Mesenchymal stem cell (in vitro differentiated cells and primary cell): ENCODE measurements around the gene BID.

ENCODE experiments used
- DNase-seq: peaks from one replicate; pipeline ENCODE4 v3.0.0-alpha.2; 2013
- H2AFZ ChIP-seq: one replicate; pipeline ENCODE4 v1.6.1; 2013; ENCODE audit warnings: low read depth, mild to moderate bottlenecking, control low read depth, inconsistent platforms, low read length, moderate library complexity
- H2AK5ac ChIP-seq: 2 replicates; pipeline ENCODE4 v1.6.1; 2013; ENCODE audit warnings: low read length, moderate library complexity, mild to moderate bottlenecking, inconsistent platforms; ENCODE audit not compliant: severe bottlenecking
- H2BK120ac ChIP-seq: one replicate; pipeline ENCODE4 v1.6.1; 2013; ENCODE audit warnings: low read depth, mild to moderate bottlenecking, inconsistent platforms, low read length, moderate library complexity
- H2BK12ac ChIP-seq, 2 experiments: one replicate each; pipeline ENCODE4 v1.6.1; 2013; ENCODE audit warnings: inconsistent platforms in 2 of 2, low read length in 2 of 2, mild to moderate bottlenecking in 2 of 2, moderate library complexity in 2 of 2, control low read depth in 1 of 2
- H2BK15ac ChIP-seq: one replicate; pipeline ENCODE4 v1.6.1; 2013; ENCODE audit warnings: mild to moderate bottlenecking, low read depth, inconsistent platforms; ENCODE audit not compliant: poor library complexity, severe bottlenecking
- H2BK5ac ChIP-seq: 2 replicates; pipeline ENCODE4 v1.6.1; 2013; ENCODE audit warnings: low read depth, mild to moderate bottlenecking, low read length, control low read depth, inconsistent platforms; ENCODE audit not compliant: poor library complexity, severe bottlenecking
- H3K14ac ChIP-seq, 2 experiments: one replicate each; pipeline ENCODE4 v1.6.1; 2013; ENCODE audit warnings: inconsistent platforms in 2 of 2, low read length in 2 of 2, control low read depth in 1 of 2, mild to moderate bottlenecking in 1 of 2, moderate library complexity in 1 of 2
- H3K18ac ChIP-seq, 2 experiments: one replicate each; pipeline ENCODE4 v1.6.1; 2013; ENCODE audit warnings: inconsistent platforms in 2 of 2, low read length in 2 of 2, control low read depth in 1 of 2, low read depth in 1 of 2, mild to moderate bottlenecking in 1 of 2
- H3K23ac ChIP-seq, 2 experiments: one replicate each; pipeline ENCODE4 v1.6.1; 2013; ENCODE audit warnings: inconsistent platforms in 2 of 2, low read length in 2 of 2, mild to moderate bottlenecking in 2 of 2, moderate library complexity in 2 of 2, control low read depth in 1 of 2
- H3K27ac ChIP-seq: 2 replicates; pipeline ENCODE4 v1.5.1; 2013; ENCODE audit warnings: mild to moderate bottlenecking, moderate library complexity, low read length, control low read depth, inconsistent platforms; ENCODE audit not compliant: poor library complexity, severe bottlenecking
- H3K27me3 ChIP-seq, 2 experiments: 2 replicates each; pipeline versions ENCODE4 v1.6.1 to v1.7.0; 2013; ENCODE audit warnings: low read length in 2 of 2, mild to moderate bottlenecking in 2 of 2, moderate library complexity in 2 of 2, control low read depth in 1 of 2, inconsistent platforms in 1 of 2; ENCODE audit not compliant: control insufficient read depth in 1 of 2, insufficient read depth in 1 of 2
- H3K36me3 ChIP-seq, 2 experiments: 2 replicates each; pipeline versions ENCODE4 v1.6.1 to v1.7.0; 2013; ENCODE audit warnings: low read length in 2 of 2, control low read depth in 1 of 2, inconsistent platforms in 1 of 2, low read depth in 1 of 2, mild to moderate bottlenecking in 1 of 2; ENCODE audit not compliant: insufficient read depth in 2 of 2, control insufficient read depth in 1 of 2
- H3K4ac ChIP-seq, 2 experiments: one replicate each; pipeline ENCODE4 v1.6.1; 2013; ENCODE audit warnings: inconsistent platforms in 2 of 2, low read length in 2 of 2, mild to moderate bottlenecking in 2 of 2, moderate library complexity in 2 of 2, control low read depth in 1 of 2, low read depth in 1 of 2
- H3K4me1 ChIP-seq: 2 replicates; pipeline ENCODE4 v1.6.1; 2013; ENCODE audit warnings: low read depth, low read length, control low read depth; ENCODE audit not compliant: control insufficient read depth, insufficient read depth
- H3K4me2 ChIP-seq: 2 replicates; pipeline ENCODE4 v1.6.1; 2013; ENCODE audit warnings: low read length, mild to moderate bottlenecking, inconsistent platforms; ENCODE audit not compliant: poor library complexity, severe bottlenecking
- H3K4me3 ChIP-seq, 2 experiments: 2 replicates each; pipeline versions ENCODE4 v1.5.1 to v1.7.0; 2013; ENCODE audit warnings: low read length in 2 of 2, mild to moderate bottlenecking in 2 of 2, control low read depth in 1 of 2, low read depth in 1 of 2; ENCODE audit not compliant: insufficient read depth in 1 of 2
- H3K79me1 ChIP-seq: replicated peaks from 2 replicates; pipeline ENCODE4 v1.6.1; 2013; ENCODE audit warnings: mild to moderate bottlenecking, control low read depth, low read length, inconsistent platforms; ENCODE audit not compliant: poor library complexity, severe bottlenecking
- H3K9ac ChIP-seq: 2 replicates; pipeline ENCODE4 v1.7.0; 2013; ENCODE audit warnings: mild to moderate bottlenecking, low read length, moderate library complexity
- H3K9me3 ChIP-seq: 2 replicates; pipeline ENCODE4 v1.7.0; 2013; ENCODE audit warnings: mild to moderate bottlenecking, low read length; ENCODE audit not compliant: control insufficient read depth
- H4K8ac ChIP-seq: one replicate; pipeline ENCODE4 v1.6.1; 2013; ENCODE audit warnings: inconsistent platforms, mild to moderate bottlenecking, low read length, moderate library complexity
- H4K91ac ChIP-seq: one replicate; pipeline ENCODE4 v1.6.1; 2013; ENCODE audit warnings: mild to moderate bottlenecking, low read length, inconsistent platforms
- WGBS: methylation state at CpG from one replicate; pipeline ENCODE4 v1.1.7; 2013; ENCODE audit warnings: mixed read lengths; 5-methylcytosine and 5-hydroxymethylcytosine counted together

The BID gene

DNA sequence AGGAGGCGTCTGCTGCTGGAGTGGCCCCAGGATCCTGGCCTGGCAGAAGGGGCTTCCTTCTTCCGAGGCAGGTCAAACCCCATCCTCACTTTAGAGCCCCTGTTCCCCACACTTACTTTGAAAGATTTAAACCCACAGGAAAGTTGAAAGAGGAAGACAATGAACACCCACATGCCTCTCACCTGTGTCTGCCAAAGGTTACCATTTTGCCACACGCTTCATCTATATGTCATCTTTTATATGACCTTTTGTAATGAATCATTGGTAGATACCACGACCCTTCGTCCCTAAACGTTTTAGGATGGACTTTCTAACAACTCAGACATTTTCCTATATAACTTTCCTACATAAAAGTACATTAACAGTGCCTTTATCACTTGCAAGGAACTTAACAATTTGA is 39.8 kb upstream of the BID start:
- peaks cover 40% of the 10 kb centered on the region for H3K79me1 ChIP-seq
- H2BK15ac ChIP-seq, result no peak overlapping the region
- H3K4ac ChIP-seq, result no peak overlapping the region
- H3K14ac ChIP-seq, result no peak overlapping the region
- no peaks in the 10 kb centered on the region for H3K9me3 ChIP-seq
- no peak overlapping the region for H4K91ac ChIP-seq
- no peak overlapping the region for H2BK12ac ChIP-seq
- no peak overlapping the region for H4K8ac ChIP-seq
- no peak overlapping the region for H3K9ac ChIP-seq
- no peak overlapping the region for H2AK5ac ChIP-seq
- H3K27ac ChIP-seq, result no peak overlapping the region
- no peak overlapping the region for H2AFZ ChIP-seq
- 88% methylated on average over 6 of the region's 6 CpGs for WGBS
- no peak overlapping the region for H3K18ac ChIP-seq
- DNase-seq, result no peak
- H2BK120ac ChIP-seq, result no peak overlapping the region
- no peak overlapping the region for H3K4me3 ChIP-seq
- H3K27me3 ChIP-seq, result no peaks in the 10 kb centered on the region
- H3K23ac ChIP-seq, result no peak overlapping the region
- peaks cover 70 to 89% of the 10 kb centered on the region in 2 experiments for H3K36me3 ChIP-seq
- no peak overlapping the region for H3K4me2 ChIP-seq
- no peaks in the 10 kb centered on the region for H3K4me1 ChIP-seq
- no peak overlapping the region for H2BK5ac ChIP-seq

DNA sequence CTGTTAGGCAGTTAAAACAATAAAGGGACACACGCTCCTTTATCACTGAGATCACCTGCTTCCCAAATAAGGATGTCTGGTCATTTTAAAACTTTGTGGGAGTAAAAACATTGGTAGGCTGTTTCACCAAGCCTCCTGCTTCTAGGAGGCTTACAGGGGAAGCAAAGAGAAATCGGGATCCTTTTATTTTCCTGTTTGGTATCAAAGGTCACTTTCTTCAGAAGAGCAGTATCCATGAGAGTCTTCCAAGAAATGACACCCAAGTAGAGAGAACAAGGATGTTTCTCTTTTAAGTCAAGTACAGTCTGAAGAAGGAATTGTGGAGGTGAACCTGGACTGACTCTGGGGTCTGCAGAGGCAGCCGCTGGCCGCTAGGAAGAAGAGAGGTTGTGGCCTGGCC is 36.9 kb upstream of the BID start:
- Histone ChIP-seq H3K14ac (no peak overlapping the region), H2AK5ac (no peak overlapping the region), H3K27ac (no peak overlapping the region), H3K79me1 (peaks cover 26% of the 10 kb centered on the region), H2BK12ac (no peak overlapping the region), H3K4ac (no peak overlapping the region), H3K18ac (no peak overlapping the region), H2BK120ac (no peak overlapping the region), H2BK15ac (no peak overlapping the region), H3K9ac (no peak overlapping the region), H3K4me1 (peaks cover 24% of the 10 kb centered on the region), H2BK5ac (no peak overlapping the region), H3K4me3 (no peak overlapping the region), H4K91ac (no peak overlapping the region), H3K9me3 (no peaks in the 10 kb centered on the region), H3K23ac (no peak overlapping the region), H3K27me3 (no peaks in the 10 kb centered on the region), H2AFZ (no peak overlapping the region), H4K8ac (no peak overlapping the region), H3K36me3 (peaks cover 82 to 87% of the 10 kb centered on the region in 2 experiments), H3K4me2 (no peak overlapping the region)
- 90% methylated on average over 4 of the region's 4 CpGs for WGBS
- DNase-seq, result no peak

GRCh38 chr22:17810570-17811116 is 36.4 kb upstream of the BID start:
- WGBS, result 96% methylated on average over 12 of the region's 12 CpGs
- H2BK5ac ChIP-seq, result no peak overlapping the region

DNA sequence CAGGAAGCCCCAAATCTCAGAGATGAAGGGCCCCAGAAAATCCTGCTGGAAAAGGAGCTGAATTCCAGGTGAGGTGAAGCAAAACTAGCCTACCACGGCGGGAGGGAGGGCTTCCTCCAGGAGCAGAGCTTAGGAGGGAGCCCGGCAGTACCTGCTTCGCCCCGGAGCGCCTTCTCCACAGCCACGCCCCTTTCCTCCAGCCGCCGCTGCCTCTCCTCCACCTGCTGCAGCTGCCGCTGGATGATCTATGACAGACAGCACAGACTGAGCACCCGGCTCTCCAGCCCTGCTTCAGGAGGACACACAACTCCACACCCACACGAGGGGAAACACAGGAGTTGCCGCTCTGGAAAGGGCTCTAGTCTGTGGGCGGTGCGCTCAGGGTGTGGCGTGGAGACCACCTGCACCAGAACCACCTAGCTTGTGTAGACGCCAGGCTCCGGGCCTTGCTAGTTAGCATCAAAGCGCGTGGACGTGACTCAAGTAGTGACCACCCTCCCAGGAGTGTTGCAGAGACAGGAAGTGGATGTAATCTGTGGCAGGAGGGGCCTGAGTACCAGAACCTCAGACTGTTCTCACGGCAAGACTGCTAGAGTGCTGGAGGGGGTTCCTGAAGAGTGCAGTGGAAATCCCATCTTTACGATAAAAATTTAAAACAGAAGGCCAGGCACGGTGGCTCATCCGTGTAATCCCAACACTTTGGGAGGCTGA is 34.6 kb upstream of the BID start:
- H3K4ac ChIP-seq, result no peak overlapping the region
- peak overlapping the region; percentile 88 for H3K27ac ChIP-seq
- 82% methylated on average over 25 of the region's 25 CpGs for WGBS
- no peak overlapping the region for H3K23ac ChIP-seq
- H3K27me3 ChIP-seq, result no peaks in the 10 kb centered on the region
- H2BK120ac ChIP-seq, result no peak overlapping the region
- peaks cover 22% of the 10 kb centered on the region for H3K79me1 ChIP-seq
- peak; percentile 49 for DNase-seq
- no peak overlapping the region for H4K8ac ChIP-seq
- H4K91ac ChIP-seq, result no peak overlapping the region
- no peak overlapping the region for H3K18ac ChIP-seq
- no peak overlapping the region for H2BK5ac ChIP-seq
- no peak overlapping the region for H2BK12ac ChIP-seq
- H3K9me3 ChIP-seq, result no peaks in the 10 kb centered on the region
- H2AFZ ChIP-seq, result no peak overlapping the region
- H3K4me1 ChIP-seq, result peaks cover 31% of the 10 kb centered on the region
- H3K14ac ChIP-seq, result no peak overlapping the region
- H3K4me2 ChIP-seq, result no peak overlapping the region
- no peak overlapping the region for H3K4me3 ChIP-seq
- H3K9ac ChIP-seq, result no peak overlapping the region
- peak overlapping the region; percentile 80 for H2AK5ac ChIP-seq
- H3K36me3 ChIP-seq, result peaks cover 77 to 84% of the 10 kb centered on the region in 2 experiments
- no peak overlapping the region for H2BK15ac ChIP-seq

More at GRCh38 chr22:17810570-17811116, 36.4 kb upstream of the BID start:
- Histone ChIP-seq H2BK15ac (no peak overlapping the region), H3K4me3 (no peak overlapping the region), H3K23ac (no peak overlapping the region), H3K4ac (no peak overlapping the region), H2AFZ (no peak overlapping the region), H3K18ac (no peak overlapping the region), H3K4me2 (no peak overlapping the region), H4K91ac (no peak overlapping the region), H3K79me1 (peaks cover 22% of the 10 kb centered on the region), H2BK120ac (no peak overlapping the region), H3K27ac (no peak overlapping the region), H3K4me1 (peaks cover 25% of the 10 kb centered on the region), H4K8ac (no peak overlapping the region), H3K36me3 (peaks cover 79 to 85% of the 10 kb centered on the region in 2 experiments), H2AK5ac (no peak overlapping the region), H2BK12ac (no peak overlapping the region), H3K9me3 (no peaks in the 10 kb centered on the region), H3K14ac (no peak overlapping the region), H3K27me3 (no peaks in the 10 kb centered on the region), H3K9ac (no peak overlapping the region)
- no peak for DNase-seq
